Loucy (cell line): ENCODE results near the gene ANKRD40.
A peak's percentile ranks its signal among the peaks of the same experiment; 100 is the strongest.
"Not testable (repeated sequence)": the region's sequence is repeated elsewhere in the genome, so short reads cannot be mapped to it uniquely, and the experiment has no call there.

Source experiments
- H2AFZ ChIP-seq: fragments of 200-600 bp; sonication (generic); 2 replicates; pipeline ENCODE4 v1.6.0; 2016; ENCODE audit warnings: antibody characterized with exemption, mild to moderate bottlenecking, low read length, moderate library complexity
- H3F3A ChIP-seq: fragments of 200-600 bp; 2 replicates; pipeline ENCODE4 v1.6.0; 2016; ENCODE audit warnings: antibody characterized with exemption, low read depth, mild to moderate bottlenecking
- H3K27me3 ChIP-seq: fragments of 200-600 bp; sonication (generic); 2 replicates; pipeline ENCODE4 v1.6.1; 2014; ENCODE audit warnings: low read length, mild to moderate bottlenecking; ENCODE audit not compliant: insufficient read depth, poor library complexity, severe bottlenecking
- H3K36me3 ChIP-seq: fragments of 200-600 bp; sonication (generic); 2 replicates; pipeline ENCODE4 v1.6.1; 2016; ENCODE audit warnings: low read length; ENCODE audit not compliant: insufficient read depth
- H3K4me1 ChIP-seq: fragments of 200-600 bp; sonication (generic); 2 replicates; pipeline ENCODE4 v1.5.1; 2014; ENCODE audit warnings: low read length, mild to moderate bottlenecking; ENCODE audit not compliant: insufficient read depth, poor library complexity, severe bottlenecking
- H3K4me2 ChIP-seq: fragments of 200-600 bp; sonication (generic); 2 replicates; pipeline ENCODE4 v1.6.0; 2014; ENCODE audit warnings: antibody characterized with exemption, low read length, low read depth, mild to moderate bottlenecking; ENCODE audit not compliant: poor library complexity, severe bottlenecking
- H3K4me3 ChIP-seq: fragments of 200-600 bp; sonication (generic); 2 replicates; pipeline ENCODE4 v1.5.1; 2014; ENCODE audit warnings: low read length, mild to moderate bottlenecking, mixed read lengths; ENCODE audit not compliant: poor library complexity, severe bottlenecking
- H3K79me2 ChIP-seq: fragments of 200-600 bp; sonication (generic); 2 replicates; pipeline ENCODE4 v1.6.1; 2014; ENCODE audit warnings: low read length; ENCODE audit not compliant: insufficient read depth
- H3K9ac ChIP-seq: fragments of 200-600 bp; sonication (generic); 2 replicates; pipeline ENCODE4 v1.6.0; 2014; ENCODE audit warnings: mild to moderate bottlenecking, low read depth, low read length, moderate library complexity; ENCODE audit not compliant: poor library complexity, severe bottlenecking
- H3K9me2 ChIP-seq: fragments of 200-600 bp; sonication (generic); replicated peaks from 2 replicates; pipeline ENCODE4 v1.6.1; 2016; ENCODE audit warnings: low read depth, low read length, mixed read lengths
- H3K9me3 ChIP-seq: fragments of 200-600 bp; sonication (generic); 2 replicates; pipeline ENCODE4 v1.6.1; 2014; ENCODE audit warnings: mild to moderate bottlenecking, antibody characterized with exemption, low read length, low read depth; ENCODE audit not compliant: insufficient read depth
- H4K20me1 ChIP-seq: fragments of 200-600 bp; sonication (generic); 2 replicates; pipeline ENCODE4 v1.6.0; 2014; ENCODE audit warnings: antibody characterized with exemption, low read length, mild to moderate bottlenecking; ENCODE audit not compliant: insufficient read depth, poor library complexity, severe bottlenecking
- EZH2phosphoT487 ChIP-seq: fragments of 200-600 bp; IDR thresholded peaks from 2 replicates; pipeline ENCODE4 v1.6.1; 2018; ENCODE audit warnings: antibody characterized with exemption, mild to moderate bottlenecking, moderate library complexity, borderline replicate concordance
- TF ChIP-seq, protein P1 (sequence below): fragments of 200-600 bp; sonication (generic); conservative IDR thresholded peaks from 2 replicates; pipeline ENCODE4 v1.5.1; 2014; ENCODE audit warnings: mild to moderate bottlenecking, antibody characterized with exemption, low read length

Gene ANKRD40

DNA sequence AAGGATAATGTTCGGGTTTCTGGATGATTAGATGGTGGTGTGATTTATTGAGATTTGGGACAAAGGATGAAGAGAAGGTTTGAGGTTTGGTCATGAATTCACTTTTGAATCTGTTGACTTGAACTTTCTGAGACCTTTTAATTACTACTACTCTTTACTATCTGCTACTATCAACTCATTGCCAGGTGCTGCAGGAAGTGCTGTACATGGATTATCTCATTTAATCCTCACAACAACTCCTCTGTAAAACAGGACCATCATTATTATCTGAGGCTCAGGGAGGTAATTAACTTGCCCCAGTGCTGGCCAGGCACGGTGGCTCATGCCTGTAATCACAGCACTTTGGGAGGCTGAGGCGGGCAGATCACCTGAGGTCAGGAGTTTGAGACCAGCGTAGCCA lies 2.9 kb upstream of the ANKRD40 start:
- TF ChIP-seq, protein P1, sequence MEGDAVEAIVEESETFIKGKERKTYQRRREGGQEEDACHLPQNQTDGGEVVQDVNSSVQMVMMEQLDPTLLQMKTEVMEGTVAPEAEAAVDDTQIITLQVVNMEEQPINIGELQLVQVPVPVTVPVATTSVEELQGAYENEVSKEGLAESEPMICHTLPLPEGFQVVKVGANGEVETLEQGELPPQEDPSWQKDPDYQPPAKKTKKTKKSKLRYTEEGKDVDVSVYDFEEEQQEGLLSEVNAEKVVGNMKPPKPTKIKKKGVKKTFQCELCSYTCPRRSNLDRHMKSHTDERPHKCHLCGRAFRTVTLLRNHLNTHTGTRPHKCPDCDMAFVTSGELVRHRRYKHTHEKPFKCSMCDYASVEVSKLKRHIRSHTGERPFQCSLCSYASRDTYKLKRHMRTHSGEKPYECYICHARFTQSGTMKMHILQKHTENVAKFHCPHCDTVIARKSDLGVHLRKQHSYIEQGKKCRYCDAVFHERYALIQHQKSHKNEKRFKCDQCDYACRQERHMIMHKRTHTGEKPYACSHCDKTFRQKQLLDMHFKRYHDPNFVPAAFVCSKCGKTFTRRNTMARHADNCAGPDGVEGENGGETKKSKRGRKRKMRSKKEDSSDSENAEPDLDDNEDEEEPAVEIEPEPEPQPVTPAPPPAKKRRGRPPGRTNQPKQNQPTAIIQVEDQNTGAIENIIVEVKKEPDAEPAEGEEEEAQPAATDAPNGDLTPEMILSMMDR, result no peak
- no peak for TF ChIP-seq EZH2phosphoT487
- Histone ChIP-seq H3K79me2 (peaks cover 31% of the 10 kb centered on the region), H2AFZ (no peak overlapping the region), H3K9ac (no peak overlapping the region), H3K4me1 (peaks cover 22% of the 10 kb centered on the region), H3K27me3 (no peaks in the 10 kb centered on the region), H3K4me2 (no peak overlapping the region), H3K4me3 (no peak overlapping the region), H3K36me3 (no peaks in the 10 kb centered on the region), H4K20me1 (peaks cover 4% of the 10 kb centered on the region), H3F3A (peaks cover 6% of the 10 kb centered on the region; the same call in 1 of the 2 replicates), H3K9me3 (no peaks in the 10 kb centered on the region), H3K9me2 (no peaks in the 10 kb centered on the region)

DNA sequence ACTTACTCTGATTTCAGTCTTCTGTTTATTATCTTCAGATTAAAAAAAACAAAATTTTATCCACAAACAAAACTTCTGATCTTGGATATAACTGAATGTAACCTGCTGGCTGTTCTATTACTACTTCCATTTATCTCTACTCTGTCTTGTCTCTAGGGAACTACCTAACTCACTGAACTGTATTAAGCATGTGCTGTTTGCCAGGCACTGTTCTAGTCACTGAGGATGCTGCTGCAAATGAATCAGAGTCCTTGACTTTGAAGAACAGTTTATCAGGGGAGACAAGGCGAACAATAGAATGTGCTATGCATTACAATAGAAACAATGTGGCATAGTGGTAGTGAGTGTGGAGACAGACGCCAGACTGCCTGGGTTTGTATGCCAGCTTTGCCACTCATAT lies 2.3 kb upstream of the ANKRD40 start:
- TF ChIP-seq EZH2phosphoT487, result no peak
- TF ChIP-seq, protein P1, result no peak
- no peaks in the 10 kb centered on the region for H3K9me2 ChIP-seq
- no peak overlapping the region for H3K9ac ChIP-seq
- peaks cover 11% of the 10 kb centered on the region for H4K20me1 ChIP-seq
- H3K4me1 ChIP-seq, result peaks cover 22% of the 10 kb centered on the region
- no peaks in the 10 kb centered on the region for H3K36me3 ChIP-seq
- H3K9me3 ChIP-seq, result no peaks in the 10 kb centered on the region
- no peak overlapping the region for H3K4me3 ChIP-seq
- H3K79me2 ChIP-seq, result peaks cover 37% of the 10 kb centered on the region
- no peak overlapping the region for H2AFZ ChIP-seq
- no peaks in the 10 kb centered on the region for H3K27me3 ChIP-seq
- H3K4me2 ChIP-seq, result no peak overlapping the region
- H3F3A ChIP-seq, result peaks cover 6% of the 10 kb centered on the region; the same call in 1 of the 2 replicates

DNA sequence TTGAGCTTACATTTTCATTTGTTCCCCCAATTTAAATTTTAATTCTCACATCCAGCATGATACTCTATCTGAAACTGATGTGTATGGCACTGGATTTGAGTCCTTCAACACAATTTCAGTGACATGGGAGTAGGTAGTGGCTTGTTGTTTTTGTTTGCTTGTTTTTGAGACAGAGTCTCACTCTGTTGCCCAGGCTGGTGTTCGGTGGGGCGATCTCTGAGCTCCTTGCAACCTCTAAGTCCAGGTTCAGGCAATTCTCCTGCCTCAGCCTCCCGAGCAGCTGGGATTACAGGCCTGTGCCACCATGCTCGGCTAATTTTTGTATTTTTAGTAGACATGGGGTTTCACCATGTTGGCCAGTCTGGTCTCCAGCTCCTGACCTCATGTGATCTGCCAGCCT lies 1.3 kb upstream of the ANKRD40 start:
- not testable (repeated sequence) for H3F3A ChIP-seq, H3K36me3 ChIP-seq, H3K9me2 ChIP-seq, H3K27me3 ChIP-seq, H3K9me3 ChIP-seq
- peaks cover 25% of the 10 kb centered on the region for H3K4me1 ChIP-seq
- H2AFZ ChIP-seq, result peak overlapping the region; percentile 98
- H3K79me2 ChIP-seq, result peaks cover 47% of the 10 kb centered on the region
- H3K4me3 ChIP-seq, result peak overlapping the region; percentile 90
- H3K4me2 ChIP-seq, result peak overlapping the region; percentile 85
- H3K9ac ChIP-seq, result peak overlapping the region; percentile 93
- peaks cover 17% of the 10 kb centered on the region for H4K20me1 ChIP-seq
